OCI-LY7 (cell line): ENCODE results near the gene IFNB1. TPM values are rescaled to one million over a fixed set of nuclear protein-coding genes. Genes with fewer than 3 reads are reported as not detected.
A peak's percentile ranks its signal among the peaks of the same experiment; 100 is the strongest.

ENCODE experiments used
- BruUV-seq: library from RNA; stranded (reverse); fragments of 400-500 nt; replicated peaks from 2 replicates; lab custom pipeline; 2021; lab: Mats Ljungman, UMichigan
- CTCF ChIA-PET: fragments of 300-600 bp; sonication (Branson Sonifier 250); formaldehyde crosslinking; loops from one replicate; lab custom pipeline; 2022; ENCODE audit warnings: antibody characterized with exemption; ENCODE audit not compliant: unreplicated experiment; lab: Charles Lee
- POLR2A ChIA-PET: fragments of 300-600 bp; sonication (Branson Sonifier 250); formaldehyde crosslinking; loops from one replicate; lab custom pipeline; 2022; ENCODE audit warnings: antibody characterized with exemption; lab: Charles Lee
- DNase-seq: peaks from one replicate; pipeline ENCODE4 v3.0.0-alpha.2; 2015; ENCODE audit warnings: low spot score
- H2AFZ ChIP-seq: fragments of 200-600 bp; sonication (generic), shearing (Covaris generic); 2 replicates; pipeline ENCODE4 v1.6.1; 2014; ENCODE audit warnings: mild to moderate bottlenecking, antibody characterized with exemption, low read length, moderate library complexity
- H3K27ac ChIP-seq: fragments of 200-600 bp; sonication (generic); 2 replicates; pipeline ENCODE4 v1.5.1; 2014; ENCODE audit warnings: mixed run types, low read depth, mild to moderate bottlenecking, moderate library complexity, low read length, inconsistent platforms; ENCODE audit not compliant: poor library complexity, severe bottlenecking
- H3K36me3 ChIP-seq: fragments of 200-600 bp; sonication (generic); 2 replicates; pipeline ENCODE4 v1.6.1; 2014; ENCODE audit warnings: mild to moderate bottlenecking, antibody characterized with exemption, low read length, moderate library complexity, mixed read lengths; ENCODE audit not compliant: insufficient read depth
- H3K4me1 ChIP-seq: fragments of 200-600 bp; sonication (generic); 2 replicates; pipeline ENCODE4 v1.5.1; 2014; ENCODE audit warnings: mild to moderate bottlenecking, low read length; ENCODE audit not compliant: insufficient read depth, poor library complexity, severe bottlenecking
- H3K4me2 ChIP-seq: fragments of 200-600 bp; sonication (generic); 2 replicates; pipeline ENCODE4 v1.6.1; 2014; ENCODE audit warnings: mild to moderate bottlenecking, low read length
- H3K4me3 ChIP-seq: fragments of 200-600 bp; sonication (generic); 2 replicates; pipeline ENCODE4 v1.5.1; 2014; ENCODE audit warnings: mild to moderate bottlenecking, low read depth, low read length; ENCODE audit not compliant: poor library complexity, severe bottlenecking
- H3K79me2 ChIP-seq: fragments of 200-600 bp; sonication (generic); 2 replicates; pipeline ENCODE4 v1.6.1; 2016; ENCODE audit warnings: low read depth, mild to moderate bottlenecking, low read length, moderate library complexity, mixed read lengths; ENCODE audit not compliant: insufficient read depth
- H3K9me2 ChIP-seq: fragments of 200-600 bp; sonication (generic); 2 replicates; pipeline ENCODE4 v1.6.1; 2016; ENCODE audit warnings: mild to moderate bottlenecking, low read length, mixed read lengths; ENCODE audit not compliant: insufficient read depth
- H3K9me3 ChIP-seq: fragments of 200-600 bp; sonication (generic); 2 replicates; pipeline ENCODE4 v1.6.1; 2014; ENCODE audit warnings: mild to moderate bottlenecking, mixed run types, low read length, mixed read lengths
- H4K20me1 ChIP-seq: fragments of 200-600 bp; sonication (generic); 2 replicates; pipeline ENCODE4 v1.6.1; 2014; ENCODE audit warnings: mild to moderate bottlenecking, antibody characterized with exemption, low read length, moderate library complexity, mixed read lengths; ENCODE audit not compliant: insufficient read depth
- EZH2phosphoT487 ChIP-seq: fragments of 200-600 bp; sonication (generic); IDR thresholded peaks from 2 replicates; pipeline ENCODE4 v1.6.1; 2018; ENCODE audit warnings: low read depth, borderline replicate concordance, mild to moderate bottlenecking, mixed run types, antibody characterized with exemption, low read length, moderate library complexity, mixed read lengths
- intact Hi-C: fragments of 100-400 bp; cut with micrococcal nuclease; formaldehyde crosslinking; loops from one replicate; pipeline ENCODE4 v1.10.0; 2022; ENCODE audit not compliant: unreplicated experiment
- total RNA-seq, 2 experiments: library from RNA; depleted of rRNA in 1 of 2; stranded (reverse); fragments of >200 nt in 1 of 2; shearing (Covaris generic) in 1 of 2; gene quantifications; 2 replicates each; pipeline ENCODE4 v1.2.3, GENCODE V29; 2014 to 2022
- TF ChIP-seq, protein P1 (sequence below): fragments of 200-600 bp; sonication (generic); conservative IDR thresholded peaks from 2 replicates; pipeline ENCODE4 v1.5.1; 2014; ENCODE audit warnings: mild to moderate bottlenecking, antibody characterized with exemption, low read length, moderate library complexity, mixed read lengths

The IFNB1 gene
- total RNA-seq, 2 experiments from 2014 or later: not detected

DNA sequence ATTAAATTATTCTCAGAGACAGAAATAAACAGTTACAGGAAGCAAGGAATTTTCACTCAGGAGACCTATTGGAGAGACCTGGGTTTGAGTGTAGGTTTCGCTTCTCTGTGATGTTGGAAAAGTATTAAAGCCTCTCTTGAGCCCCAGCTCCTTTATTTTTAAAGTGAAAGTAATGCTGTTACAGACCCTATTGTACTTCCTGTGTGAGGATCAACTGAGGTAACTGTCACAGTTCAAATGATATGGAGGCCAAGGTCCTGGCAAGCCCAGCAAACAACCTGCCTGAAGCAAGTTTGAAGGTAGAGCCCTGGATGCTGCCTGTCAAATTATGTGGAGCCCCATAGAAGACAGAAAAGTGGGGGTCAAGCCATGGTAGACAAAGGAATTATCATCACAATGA lies 38.4 kb downstream of the IFNB1 start:
- H3K9me2 ChIP-seq: no peaks in the 10 kb centered on the region
- H3K79me2 ChIP-seq: no peaks in the 10 kb centered on the region
- POLR2A ChIA-PET: no interaction called here
- no peak overlapping the region for H2AFZ ChIP-seq
- DNase-seq: no peak
- no peak overlapping the region for H3K4me3 ChIP-seq
- H4K20me1 ChIP-seq: no peaks in the 10 kb centered on the region
- H3K27ac ChIP-seq: no peak overlapping the region
- H3K4me1 ChIP-seq: no peaks in the 10 kb centered on the region
- CTCF ChIA-PET: no interaction called here
- BruUV-seq: no TSS peak
- H3K4me2 ChIP-seq: no peak overlapping the region
- no peak for TF ChIP-seq EZH2phosphoT487
- TF ChIP-seq, protein P1, sequence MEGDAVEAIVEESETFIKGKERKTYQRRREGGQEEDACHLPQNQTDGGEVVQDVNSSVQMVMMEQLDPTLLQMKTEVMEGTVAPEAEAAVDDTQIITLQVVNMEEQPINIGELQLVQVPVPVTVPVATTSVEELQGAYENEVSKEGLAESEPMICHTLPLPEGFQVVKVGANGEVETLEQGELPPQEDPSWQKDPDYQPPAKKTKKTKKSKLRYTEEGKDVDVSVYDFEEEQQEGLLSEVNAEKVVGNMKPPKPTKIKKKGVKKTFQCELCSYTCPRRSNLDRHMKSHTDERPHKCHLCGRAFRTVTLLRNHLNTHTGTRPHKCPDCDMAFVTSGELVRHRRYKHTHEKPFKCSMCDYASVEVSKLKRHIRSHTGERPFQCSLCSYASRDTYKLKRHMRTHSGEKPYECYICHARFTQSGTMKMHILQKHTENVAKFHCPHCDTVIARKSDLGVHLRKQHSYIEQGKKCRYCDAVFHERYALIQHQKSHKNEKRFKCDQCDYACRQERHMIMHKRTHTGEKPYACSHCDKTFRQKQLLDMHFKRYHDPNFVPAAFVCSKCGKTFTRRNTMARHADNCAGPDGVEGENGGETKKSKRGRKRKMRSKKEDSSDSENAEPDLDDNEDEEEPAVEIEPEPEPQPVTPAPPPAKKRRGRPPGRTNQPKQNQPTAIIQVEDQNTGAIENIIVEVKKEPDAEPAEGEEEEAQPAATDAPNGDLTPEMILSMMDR: no peak
- intact Hi-C loops: no loop called here
- no peaks in the 10 kb centered on the region for H3K36me3 ChIP-seq
- no peaks in the 10 kb centered on the region for H3K9me3 ChIP-seq

DNA sequence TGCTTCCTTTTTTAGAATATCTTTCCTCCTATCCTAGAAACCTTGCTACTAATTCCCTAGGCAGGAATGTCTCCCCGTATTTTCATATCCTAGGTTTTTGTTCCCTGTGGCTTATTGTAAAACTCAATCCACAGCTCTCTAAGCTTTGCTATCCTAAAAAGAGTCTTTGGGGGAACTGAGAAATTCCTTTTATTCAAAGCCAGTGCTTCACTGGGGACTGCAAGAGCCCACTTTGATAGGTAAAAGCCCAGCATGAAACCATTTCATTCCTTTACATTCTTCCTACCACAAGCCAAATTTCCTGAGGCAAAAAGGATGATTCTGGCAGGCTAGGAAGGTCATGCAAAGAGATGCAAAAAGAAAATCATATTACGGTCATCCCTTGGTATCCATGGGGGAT lies 40.5 kb downstream of the IFNB1 start:
- POLR2A ChIA-PET: interaction anchor here (0.5 to 0.9 kb wide), 2 partner anchors 12 to 40 kb away, joined by 3 to 4 read pairs; no protein-coding TSS in a partner anchor
- Histone ChIP-seq H3K4me1 (no peaks in the 10 kb centered on the region), H4K20me1 (no peaks in the 10 kb centered on the region), H3K4me2 (no peak overlapping the region), H3K9me2 (no peaks in the 10 kb centered on the region), H3K79me2 (no peaks in the 10 kb centered on the region), H2AFZ (no peak overlapping the region), H3K27ac (no peak overlapping the region), H3K4me3 (no peak overlapping the region), H3K36me3 (no peaks in the 10 kb centered on the region), H3K9me3 (no peaks in the 10 kb centered on the region)
- intact Hi-C loops: no loop called here
- TF ChIP-seq, protein P1: no peak
- no peak for TF ChIP-seq EZH2phosphoT487
- CTCF ChIA-PET: no interaction called here
- no peak for DNase-seq
- BruUV-seq: no TSS peak

DNA sequence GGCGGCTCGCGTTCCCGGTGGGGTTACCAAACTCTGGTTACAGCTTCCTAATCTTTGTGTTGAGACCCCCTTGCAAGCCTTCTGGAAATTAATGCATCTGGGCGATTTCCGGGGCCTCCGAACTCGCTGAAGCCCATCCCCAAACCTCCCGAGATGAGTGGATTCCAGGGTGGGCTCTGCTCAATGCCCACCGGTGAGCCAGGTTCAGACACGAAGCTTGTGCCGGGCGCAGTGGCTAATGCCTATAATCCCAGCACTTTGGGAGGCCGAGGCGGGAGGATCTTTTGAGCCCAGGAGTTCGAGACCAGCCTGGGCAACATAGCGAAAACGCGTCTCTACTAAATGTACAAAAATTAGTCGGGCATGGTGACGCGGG lies 45.9 kb downstream of the IFNB1 start:
- DNase-seq: no peak
- H4K20me1 ChIP-seq: no peaks in the 10 kb centered on the region
- no peak overlapping the region for H3K4me3 ChIP-seq
- H3K36me3 ChIP-seq: no peaks in the 10 kb centered on the region
- peak overlapping the region; percentile 26; the same call in 1 of the 2 replicates for H3K4me2 ChIP-seq
- no peaks in the 10 kb centered on the region for H3K9me2 ChIP-seq
- TF ChIP-seq EZH2phosphoT487: no peak
- no peak overlapping the region for H3K27ac ChIP-seq
- H3K9me3 ChIP-seq: no peaks in the 10 kb centered on the region
- no TSS peak for BruUV-seq
- no peaks in the 10 kb centered on the region for H3K4me1 ChIP-seq
- H3K79me2 ChIP-seq: no peaks in the 10 kb centered on the region
- intact Hi-C loops: no loop called here
- ChIA-PET POLR2A (no interaction called here), CTCF (no interaction called here)
- H2AFZ ChIP-seq: no peak overlapping the region
